K562 (cell line): ENCODE measurements around the gene INO80. TPM values are rescaled to one million over a fixed set of nuclear protein-coding genes. Genes with fewer than 3 reads are reported as not detected.
A peak's percentile ranks its signal among the peaks of the same experiment; 100 is the strongest.

Experiments used
- ATAC-seq: fragments of 200-7000 bp; cut with Tn5 transposase; 3 replicates; pipeline ENCODE4 v1.9.1; 2020; ENCODE audit warnings: moderate library complexity
- BruUV-seq: library from RNA; stranded (reverse); fragments of 400-500 nt; replicated peaks from 2 replicates; lab custom pipeline; 2021; lab: Mats Ljungman, UMichigan
- CTCF ChIA-PET: fragments of 300-600 bp; formaldehyde crosslinking; extraction: SDS; loops from one replicate; lab custom pipeline; 2021; ENCODE audit warnings: low intra/inter-chr PET ratio; lab: Yijun Ruan, JAX
- POLR2A ChIA-PET: fragments of 300-600, 350-650 bp; sonication (Branson Sonifier 250); formaldehyde crosslinking; extraction: SDS; loops from one replicate; lab custom pipeline; 2021; ENCODE audit warnings: antibody characterized with exemption, inconsistent platforms; lab: Yijun Ruan, JAX
- DNase-seq, 4 experiments: peaks; one replicate each; pipeline versions ENCODE4 v3.0.0 to v3.0.0-alpha.2; 2011 to 2018; ENCODE audit warnings: low spot score in 3 of 4, mixed read lengths in 3 of 4; ENCODE audit errors: extremely low read depth in 1 of 4
- FAIRE-seq: peaks from 2 replicates; lab custom pipeline; 2011; peaks lifted over from hg19 to GRCh38; lab: Jason Lieb, UNC
- H2AFZ ChIP-seq: 2 replicates; pipeline ENCODE4 v1.6.0; 2011; ENCODE audit warnings: low read depth, low read length, control low read depth, inconsistent platforms
- H3K27ac ChIP-seq: fragments of 200-600 bp; 3 replicates; pipeline ENCODE4 v1.8.0; 2011; ENCODE audit warnings: low read depth, mild to moderate bottlenecking, control low read depth, inconsistent platforms, low read length, moderate library complexity, mixed read lengths; ENCODE audit errors: extremely low read depth
- H3K27me3 ChIP-seq, 2 experiments: fragments of 300-600 bp in 1 of 2; 2 replicates in 1 of 2; 3 replicates in 1 of 2; pipeline versions ENCODE4 v1.6.0 to v1.8.0; 2011; ENCODE audit warnings: inconsistent platforms in 2 of 2, low read length in 2 of 2, mild to moderate bottlenecking in 1 of 2, mixed read lengths in 1 of 2, moderate library complexity in 1 of 2; ENCODE audit not compliant: control insufficient read depth in 2 of 2, insufficient read depth in 2 of 2
- H3K36me3 ChIP-seq: fragments of 300-600 bp; 3 replicates; pipeline ENCODE4 v1.8.0; 2011; ENCODE audit warnings: mild to moderate bottlenecking, low read length, inconsistent platforms; ENCODE audit not compliant: control insufficient read depth, insufficient read depth
- H3K4me1 ChIP-seq, 2 experiments: fragments of 200-600 bp in 1 of 2; replicated peaks in 1 of 2; 2 replicates in 1 of 2; 3 replicates in 1 of 2; pipeline versions ENCODE4 v1.5.1 to v1.8.0; 2011; ENCODE audit warnings: inconsistent platforms in 2 of 2, low read length in 2 of 2, mild to moderate bottlenecking in 1 of 2, mixed read lengths in 1 of 2, moderate library complexity in 1 of 2; ENCODE audit not compliant: control insufficient read depth in 2 of 2, insufficient read depth in 2 of 2
- H3K4me2 ChIP-seq: 2 replicates; pipeline ENCODE4 v1.6.1; 2011; ENCODE audit warnings: low read length, control low read depth, inconsistent platforms, mixed read lengths; ENCODE audit not compliant: insufficient read depth
- H3K4me3 ChIP-seq: fragments of 200-600 bp; sonication (generic), shearing (Covaris generic); 2 replicates; pipeline ENCODE4 v1.5.1; 2016; ENCODE audit warnings: control low read depth, inconsistent platforms
- H3K79me2 ChIP-seq: fragments of 200-600 bp; 3 replicates; pipeline ENCODE4 v1.8.0; 2011; ENCODE audit warnings: low read length, inconsistent platforms; ENCODE audit not compliant: control insufficient read depth, insufficient read depth
- H3K9ac ChIP-seq, 2 experiments: 2 replicates each; pipeline versions ENCODE4 v1.6.0 to v1.6.1; 2011; ENCODE audit warnings: low read depth in 2 of 2, low read length in 2 of 2, control low read depth in 1 of 2, inconsistent platforms in 1 of 2, mild to moderate bottlenecking in 1 of 2, mixed read lengths in 1 of 2; ENCODE audit not compliant: insufficient read depth in 1 of 2
- H3K9me1 ChIP-seq: one replicate; pipeline ENCODE4 v1.6.0; 2011; ENCODE audit warnings: inconsistent platforms, mild to moderate bottlenecking, low read length, moderate library complexity; ENCODE audit not compliant: control insufficient read depth, insufficient read depth
- H3K9me3 ChIP-seq: replicated peaks from 2 replicates; pipeline ENCODE4 v1.5.1; 2011; ENCODE audit warnings: low read depth, low read length, inconsistent platforms; ENCODE audit not compliant: control insufficient read depth, insufficient read depth
- H4K20me1 ChIP-seq: replicated peaks from 2 replicates; pipeline ENCODE4 v1.6.1; 2011; ENCODE audit warnings: low read length, inconsistent platforms, mixed read lengths; ENCODE audit not compliant: control insufficient read depth, insufficient read depth
- CCNT2 ChIP-seq: IDR thresholded peaks from 2 replicates; pipeline ENCODE4 v1.6.1; 2011; ENCODE audit warnings: borderline replicate concordance, low read depth, mild to moderate bottlenecking, moderate library complexity, mixed read lengths, low read length; ENCODE audit not compliant: insufficient read length; ENCODE audit errors: extremely low read depth
- CEBPB ChIP-seq: fragments of 450-650 bp; IDR thresholded peaks from 2 replicates; pipeline ENCODE4 v1.6.1; 2016; ENCODE audit warnings: missing genetic modification characterization, missing compliant biosample characterization
- CREM ChIP-seq: IDR thresholded peaks from 2 replicates; pipeline ENCODE4 v1.6.1; 2014; ENCODE audit warnings: antibody characterized with exemption, low read depth
- HCFC1 ChIP-seq: IDR thresholded peaks from 2 replicates; pipeline ENCODE4 v1.6.1; 2012; ENCODE audit warnings: low read depth, low read length, improper control_type of control experiment
- MTF1 ChIP-seq: fragments of 250-450 bp; sonication (Bioruptor Pico); IDR thresholded peaks from 2 replicates; pipeline ENCODE4 v1.9.0; 2021; ENCODE audit warnings: moderate library complexity, mild to moderate bottlenecking, inconsistent platforms, borderline replicate concordance
- PTRF ChIP-seq: fragments of 450-650 bp; IDR thresholded peaks from 2 replicates; pipeline ENCODE4 v1.6.1; 2016; ENCODE audit warnings: mild to moderate bottlenecking, missing genetic modification characterization, missing compliant biosample characterization
- RNF2 ChIP-seq: sonication (generic); IDR thresholded peaks from 2 replicates; pipeline ENCODE4 v1.6.1; 2016
- ZBED1 ChIP-seq: IDR thresholded peaks from 2 replicates; pipeline ENCODE4 v1.6.1; 2014
- ZNF253 ChIP-seq: fragments of 250-450 bp; sonication (Bioruptor Pico); conservative IDR thresholded peaks from 2 replicates; pipeline ENCODE4 v1.6.1; 2021; ENCODE audit warnings: mild to moderate bottlenecking
- WGBS: fragments of 100-300 bp; shearing (Covaris generic); methylation state at CpG from one replicate; pipeline ENCODE4 v1.1.6; 2016; ENCODE audit warnings: low coverage, mixed read lengths; ENCODE audit not compliant: insufficient coverage; ENCODE audit errors: missing lambda C conversion rate; 5-methylcytosine and 5-hydroxymethylcytosine counted together
- in situ Hi-C: fragments of 300-500 bp; cut with MboI; formaldehyde crosslinking; loops from 4 replicates; pipeline ENCODE4 v1.15.0; 2018; ENCODE audit warnings: inconsistent platforms, mixed read lengths
- intact Hi-C: fragments of 100-400 bp; cut with micrococcal nuclease; formaldehyde crosslinking; loops from 2 replicates; pipeline ENCODE4 v1.14.2; 2022
- polyA plus RNA-seq, 8 experiments: library from polyadenylated mRNA; depleted of rRNA in 4 of 8; stranded (reverse) in 5 of 8; unstranded in 3 of 8; fragments of >200 nt; fragmentation: Nextera tagmentation in 2 of 8; fragmentation: Illumina TruSeq in 1 of 8; extraction: Ambion mirVana in 2 of 8; extraction: Trizol in 1 of 8; gene quantifications; 2 replicates each; pipeline versions ENCODE4 v1.2.1 to v1.2.3, GENCODE V29; 2011 to 2014; ENCODE audit warnings: inconsistent platforms in 1 of 8, missing spikeins in 1 of 8
- total RNA-seq, 7 experiments: library from RNA; depleted of rRNA in 6 of 7; stranded (reverse); fragments of >200 nt in 6 of 7; fragmentation: Illumina TruSeq in 2 of 7; extraction: Trizol in 2 of 7; gene quantifications; 2 replicates each; pipeline versions ENCODE4 v1.2.1 to v1.2.3, GENCODE V29; 2011 to 2021; ENCODE audit warnings: low replicate concordance in 1 of 7

Gene INO80
- total and polyA plus RNA-seq, 9 of the 15 experiments (the other 6 are each of a cell fraction or from before 2014, with no cell fraction given) = 1.1 to 25.7 (median 19.9) TPM

DNA sequence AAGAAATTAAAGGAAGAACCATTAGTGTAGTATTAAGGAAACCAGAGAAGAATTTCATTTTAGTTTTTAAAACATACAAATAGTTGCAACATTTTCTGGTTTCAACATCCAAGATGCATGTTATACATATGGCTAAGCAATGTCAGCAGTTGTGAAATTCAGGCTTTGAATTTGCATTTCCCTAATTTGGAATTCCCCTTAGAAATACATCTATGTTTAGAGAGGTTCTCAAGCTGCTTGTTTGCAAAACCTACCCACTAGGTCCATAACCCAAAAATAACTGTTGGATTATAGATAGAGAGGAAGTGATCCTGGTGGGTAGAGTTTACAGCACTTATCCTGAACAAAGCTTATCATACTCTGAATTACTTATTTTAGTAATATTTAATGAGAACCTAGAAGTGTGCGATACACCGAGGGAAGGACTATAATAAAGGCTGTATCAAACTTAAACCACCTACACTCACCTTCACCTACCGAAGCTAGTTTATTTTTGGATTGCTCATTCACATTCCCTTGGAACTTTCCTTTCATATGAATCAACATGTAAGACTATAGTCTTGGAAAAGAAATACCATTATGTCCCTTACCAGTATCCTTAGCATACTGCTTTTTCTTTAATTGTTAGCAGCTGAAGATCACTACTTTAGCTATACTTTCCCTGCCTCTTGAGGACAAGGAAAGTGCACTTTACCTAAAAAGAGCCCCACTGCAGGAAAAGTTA lies 102.2 kb downstream of the INO80 start:
- Histone ChIP-seq H3K79me2 (no peaks in the 10 kb centered on the region), H4K20me1 (no peaks in the 10 kb centered on the region), H3K36me3 (peaks cover 83% of the 10 kb centered on the region), H2AFZ (no peak overlapping the region), H3K4me3 (no peak overlapping the region), H3K4me2 (no peak overlapping the region), H3K4me1 (no peaks in the 10 kb centered on the region), H3K9me1 (no peaks in the 10 kb centered on the region), H3K27ac (no peak overlapping the region), H3K9ac (no peak overlapping the region), H3K27me3 (no peaks in the 10 kb centered on the region), H3K9me3 (no peaks in the 10 kb centered on the region)
- POLR2A ChIA-PET = interaction anchor here (0.6 to 0.7 kb wide), 2 partner anchors 58 to 455 kb away, joined by 3 to 4 read pairs; no protein-coding TSS in a partner anchor
- DNase-seq = no peak
- in situ Hi-C loops (no loop called here), intact Hi-C loops (no loop called here)
- no TSS peak for BruUV-seq
- FAIRE-seq = no peak
- TF ChIP-seq MTF1 (CRISPR knock-in tag) (no peak), RNF2 (no peak), ZBED1 (no peak), PTRF (no peak), CCNT2 (no peak), CEBPB (peak; percentile 42; the same call in 1 of the 2 replicates), HCFC1 (no peak), ZNF253 (CRISPR knock-in tag) (no peak), CREM (no peak)
- WGBS = 85% methylated on average over 3 of the region's 3 CpGs
- CTCF ChIA-PET = no interaction called here
- no peak for ATAC-seq
